Activated CD4-positive, alpha-beta T cell treated with anti-CD3 and anti-CD28 coated beads for 48 hours (primary cell): ENCODE results near the gene C16orf89.
"Not testable (repeated sequence)": the region's sequence is repeated elsewhere in the genome, so short reads cannot be mapped to it uniquely, and the experiment has no call there.

Experiments used
- DNase-seq: peaks from one replicate; pipeline ENCODE4 v3.0.0-alpha.2; 2020

C16orf89 gene

GRCh38 chr16:5084099-5084731, 18.5 kb upstream of the C16orf89 start:
- not testable (repeated sequence) for DNase-seq

GRCh38 chr16:5083646-5084045, 17.9 kb upstream of the C16orf89 start:
- DNase-seq, result not testable (repeated sequence)

DNA sequence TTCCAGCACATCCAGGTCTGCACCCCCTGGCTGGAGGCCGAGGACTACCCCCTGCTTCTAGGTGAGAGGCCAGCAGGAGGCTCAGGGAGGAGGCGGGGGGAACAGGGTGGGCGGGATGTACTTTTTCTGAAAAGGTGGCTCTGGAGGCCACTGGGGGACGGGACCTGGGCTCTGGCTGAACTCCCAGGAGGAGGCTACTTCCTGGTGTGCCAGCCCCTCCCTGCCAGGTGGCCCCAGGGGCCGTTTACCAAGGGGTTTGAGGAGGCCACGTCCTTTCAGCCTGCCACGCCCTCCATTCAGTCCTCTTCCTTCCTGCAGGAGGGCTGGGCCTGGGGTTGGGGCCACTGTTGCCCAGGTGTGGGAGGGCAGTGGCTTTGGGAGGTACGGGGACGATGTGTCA, 15.2 kb upstream of the C16orf89 start:
- DNase-seq, result not testable (repeated sequence)

- DNase-seq, result not testable (repeated sequence)
Measured at GRCh38 chr16:5080461-5080860, 14.7 kb upstream of the C16orf89 start.

DNA sequence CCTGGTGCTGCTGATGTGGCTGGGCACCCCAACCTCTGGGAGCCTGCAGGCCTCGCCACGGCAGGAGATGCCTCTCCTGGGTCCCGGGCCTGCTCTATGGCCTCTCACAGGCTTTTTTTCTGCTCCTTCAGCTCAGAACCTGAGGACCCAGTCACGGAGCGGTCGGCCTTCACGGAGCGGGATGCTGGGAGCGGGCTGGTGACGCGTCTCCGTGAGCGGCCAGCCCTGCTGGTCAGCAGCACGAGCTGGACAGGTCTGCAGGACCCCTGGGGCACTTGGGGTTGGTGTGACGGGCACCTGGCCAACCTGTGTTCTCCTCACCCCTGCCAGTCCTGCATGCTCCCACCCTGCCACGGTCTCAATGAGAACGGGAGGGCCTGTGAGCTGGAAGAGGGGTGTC, 12.9 kb upstream of the C16orf89 start:
- no peak for DNase-seq

DNA sequence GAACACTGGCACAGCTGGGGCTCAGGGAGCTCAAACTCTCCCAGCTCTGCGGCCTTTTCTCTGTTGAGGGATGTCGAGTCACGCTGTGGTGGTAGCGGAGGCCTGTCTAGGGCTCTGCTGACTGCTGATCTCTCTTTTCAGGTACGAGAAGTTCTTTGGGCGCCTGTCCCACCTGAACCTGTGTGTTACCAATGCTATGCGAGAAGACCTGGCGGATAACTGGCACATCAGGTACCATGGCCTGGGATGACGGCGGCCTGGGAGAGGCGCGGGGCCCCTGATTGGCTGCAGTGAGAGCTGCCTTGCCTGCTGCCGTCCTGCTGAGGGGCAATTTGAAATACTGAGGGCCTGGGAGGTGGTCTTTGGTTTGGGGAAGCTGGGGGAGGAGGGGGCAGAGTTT, 11.5 kb upstream of the C16orf89 start:
- DNase-seq, result no peak

- no peak for DNase-seq
Measured at GRCh38 chr16:5075637-5076036, 9.9 kb upstream of the C16orf89 start.

GRCh38 chr16:5073771-5074170, 8.0 kb upstream of the C16orf89 start:
- DNase-seq, result not testable (repeated sequence)

DNA sequence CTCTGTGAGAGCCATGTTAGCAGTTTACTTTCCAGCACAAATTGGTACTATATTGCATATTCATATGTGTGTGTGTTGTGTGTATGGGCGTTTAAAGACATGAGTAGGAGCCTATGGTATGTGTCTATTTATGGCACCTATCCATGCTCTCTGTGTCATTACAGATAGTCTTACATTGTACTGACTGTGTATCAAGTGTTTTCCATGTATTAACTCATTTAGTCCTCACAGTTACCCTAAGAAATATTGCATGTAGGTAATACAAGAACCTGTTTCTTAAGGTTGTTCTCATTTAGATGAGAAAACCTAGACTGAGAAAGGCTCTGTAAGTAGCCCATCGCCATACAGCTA, 7.5 kb upstream of the C16orf89 start:
- DNase-seq, result no peak

DNA sequence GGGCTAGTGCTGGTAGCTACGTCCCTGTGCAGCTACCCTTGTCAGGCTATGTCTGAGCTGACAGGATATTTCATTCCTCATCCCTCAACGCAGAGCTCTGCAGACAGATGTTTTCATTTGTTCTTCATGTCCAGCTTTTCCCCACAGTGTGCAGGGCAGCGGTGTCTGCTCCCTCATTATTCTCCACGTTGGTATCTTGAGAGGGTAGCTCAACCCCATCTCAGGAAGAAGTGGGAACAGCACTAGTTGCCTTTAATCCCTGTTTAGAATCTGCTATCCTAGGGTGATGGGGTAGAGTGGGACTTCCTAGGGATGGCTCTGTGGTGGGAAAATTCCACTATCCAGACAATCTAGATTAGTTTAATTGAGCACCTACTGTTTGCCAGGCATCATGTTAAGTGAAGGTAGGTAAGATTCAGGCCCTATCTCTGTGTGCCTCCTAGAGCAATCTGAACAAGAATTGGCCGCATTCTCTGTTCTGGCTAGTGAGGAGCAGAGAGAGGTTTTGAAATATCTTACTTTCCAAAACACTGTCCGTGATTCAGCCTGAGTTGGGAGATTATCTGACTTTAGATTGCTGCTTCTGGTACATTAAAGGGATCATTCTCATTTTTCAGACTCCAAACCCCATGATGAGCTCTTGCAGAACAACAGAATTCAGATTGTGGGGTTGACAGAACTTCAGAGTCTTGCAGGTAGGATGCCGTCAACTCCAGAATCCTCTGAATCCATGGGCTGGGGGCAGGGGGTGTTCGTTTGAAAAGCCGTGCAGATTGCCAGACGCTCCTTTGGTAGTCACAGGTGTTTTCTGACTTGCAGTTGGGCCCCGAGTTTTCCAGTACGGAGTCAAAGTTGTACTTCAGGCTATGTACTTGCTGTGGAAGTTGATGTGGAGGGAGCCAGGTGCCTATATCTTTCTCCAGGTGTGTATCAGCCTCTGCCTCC, 6.8 kb upstream of the C16orf89 start:
- no peak for DNase-seq

GRCh38 chr16:5071681-5072333, 6.1 kb upstream of the C16orf89 start, which contains the start of gene ALG1:
TSS of gene ALG1 (plus strand) at chr16:5071843. CDS start at chr16:5071850, 7 bp downstream.
- DNase-seq, result peak; percentile 92

DNA sequence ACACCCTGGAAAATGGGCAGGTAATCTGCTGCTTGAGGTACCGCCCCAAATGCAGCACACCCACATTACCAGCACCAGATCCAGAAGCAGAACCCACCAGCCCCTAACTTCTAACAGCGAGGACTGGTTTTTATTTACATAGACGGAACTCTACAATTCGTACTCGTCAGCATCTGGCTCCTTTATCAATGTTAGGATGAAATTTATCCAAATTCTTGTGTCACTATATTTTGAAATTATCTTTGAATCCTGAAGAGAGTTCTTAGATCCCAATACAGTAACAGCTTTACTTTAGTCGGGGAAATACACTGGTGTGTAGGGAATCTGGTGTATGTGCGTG, 5.6 kb upstream of the C16orf89 start:
- DNase-seq, result no peak

GRCh38 chr16:5070431-5071186, 4.9 kb upstream of the C16orf89 start:
- no peak for DNase-seq

GRCh38 chr16:5069854-5070253, 4.1 kb upstream of the C16orf89 start:
- DNase-seq, result no peak

DNA sequence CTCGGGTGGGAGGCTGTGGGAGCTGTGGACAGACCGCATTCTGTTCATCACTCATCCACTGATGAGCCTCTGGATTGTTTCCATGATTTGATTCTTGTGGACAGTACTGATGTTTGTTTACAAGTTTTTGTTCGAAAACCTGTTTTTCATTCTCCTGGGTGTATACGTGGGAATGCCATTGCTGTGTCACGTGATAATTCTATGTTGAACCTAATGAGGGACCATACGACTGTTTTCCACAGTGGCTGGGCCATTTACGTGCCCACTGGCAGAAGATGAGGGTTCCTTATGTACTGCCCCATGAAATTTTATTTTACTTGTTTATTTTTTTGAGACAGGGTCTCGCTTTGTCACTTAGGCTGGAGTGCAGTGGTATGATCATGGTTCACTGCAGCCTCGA, 3.3 kb upstream of the C16orf89 start:
- no peak for DNase-seq

DNA sequence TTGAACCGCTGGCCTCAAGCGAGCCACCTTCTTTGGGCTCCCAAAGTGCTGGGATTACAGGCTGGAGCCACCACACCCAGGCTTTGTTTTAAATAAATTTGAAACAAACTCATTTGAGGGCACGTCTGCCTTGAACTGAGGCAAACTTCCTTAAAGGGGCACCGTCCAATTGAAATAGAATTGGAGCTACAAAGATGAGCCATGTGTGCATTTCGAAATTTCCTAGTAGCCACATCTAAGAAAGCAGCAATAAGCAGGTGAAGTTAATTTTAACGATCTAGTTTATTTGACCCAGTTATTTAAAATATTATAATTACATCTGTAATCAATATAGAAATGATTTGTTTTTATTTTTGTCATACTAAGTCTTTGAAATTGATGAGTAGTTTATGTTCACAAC, 755 bp upstream of the C16orf89 start:
- DNase-seq, result no peak

GRCh38 chr16:5065326-5065725, 430 bp downstream of the C16orf89 start:
- DNase-seq, result no peak

DNA sequence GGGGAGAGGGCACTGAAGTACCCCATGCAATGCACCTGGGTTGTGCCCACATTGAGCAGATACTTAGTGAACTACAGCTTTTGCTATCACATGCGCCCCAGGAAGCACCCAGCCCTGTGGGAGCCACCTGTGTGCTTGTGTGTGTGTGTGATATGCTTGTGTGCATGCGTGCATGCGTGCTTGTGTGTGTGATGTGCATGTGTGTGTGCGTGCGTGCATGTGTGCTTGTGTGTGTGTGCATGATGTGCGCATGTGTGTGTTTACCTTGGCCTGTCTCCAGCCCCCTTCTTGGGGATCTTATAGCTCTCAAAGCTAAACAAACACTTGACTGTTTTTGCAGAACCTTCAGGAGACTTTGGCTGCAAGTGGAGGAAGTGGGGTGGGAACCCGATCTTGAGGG, 841 bp downstream of the C16orf89 start:
- no peak for DNase-seq

GRCh38 chr16:5062790-5063765, 2.7 kb downstream of the C16orf89 start:
- DNase-seq, result no peak

GRCh38 chr16:5062051-5062450, 3.7 kb downstream of the C16orf89 start:
- DNase-seq, result no peak

DNA sequence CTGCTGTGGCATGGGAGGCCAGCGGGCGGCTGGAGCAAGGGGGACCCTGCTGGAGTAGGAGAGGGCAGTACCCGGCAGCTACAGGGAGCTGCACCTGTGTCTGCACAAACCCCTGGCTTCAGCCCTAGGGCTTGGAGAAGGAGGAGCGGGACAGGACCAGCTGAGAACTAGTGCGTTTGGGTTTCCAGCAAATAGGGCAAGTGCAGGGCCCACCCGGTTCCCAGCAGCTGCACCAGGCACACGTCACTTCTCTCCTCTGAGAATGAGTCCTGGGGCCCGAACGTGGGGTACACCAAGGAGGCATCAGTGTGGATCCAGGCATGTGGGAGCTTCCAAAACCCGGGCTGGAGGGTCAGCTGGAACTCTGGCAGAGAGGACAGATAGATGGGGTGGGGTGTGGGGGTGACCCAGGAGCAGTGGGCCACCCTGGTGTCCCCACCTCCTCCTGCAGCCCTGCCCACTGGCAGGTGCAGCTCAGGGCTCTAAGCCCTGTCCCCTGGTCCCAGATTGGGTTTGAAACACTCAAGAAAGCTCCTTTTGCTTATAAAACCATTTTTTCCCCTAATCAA, 5.6 kb downstream of the C16orf89 start:
- DNase-seq, result no peak
